ENCODE results near the gene SUMO4. TPM values are rescaled to one million over a fixed set of nuclear protein-coding genes. Genes with fewer than 3 reads are reported as not detected.

SUMO4 gene
- total and polyA plus RNA-seq, 8 donors, result 0.09 to 1.5 (median 0.86) TPM; not detected in 1

DNA sequence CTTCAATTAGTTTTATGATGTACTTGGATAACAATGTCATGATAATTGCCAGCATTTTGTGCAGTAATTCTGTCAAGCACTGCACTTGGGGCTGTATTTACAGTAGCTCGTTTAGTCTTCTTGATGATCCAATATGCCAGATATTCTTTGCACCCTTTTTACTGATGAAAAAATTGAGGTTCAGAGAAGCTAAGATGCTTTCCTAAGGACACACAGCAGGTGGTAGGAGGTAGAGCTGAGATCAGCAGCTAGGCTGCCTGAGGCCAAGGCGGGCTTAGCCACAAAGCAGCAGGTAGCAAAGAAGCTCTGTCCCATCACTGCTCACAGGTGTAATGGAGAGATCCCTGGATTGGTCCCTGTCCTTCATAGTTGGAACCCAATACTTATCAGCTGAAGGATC lies 33.3 kb downstream of the SUMO4 start:
- ATAC-seq (no peak), DNase-seq (no peak), FAIRE-seq (no peak)
- WGBS, 2 donors, result 61 to 71% methylated on average over 2 of the region's 2 CpGs
- intact Hi-C loops (cut with DNase I), result loop anchor here in 2 of 3 donors (5.0 to 10.0 kb wide), 2 partner anchors 406 to 409 kb away; no protein-coding TSS in a partner anchor
- Histone ChIP-seq H3K27ac (no peak overlapping the region), H3K36me3 (no peaks in the 10 kb centered on the region), H3K4me1 (peaks cover 0 to 3% (median 3%) of the 10 kb centered on the region in 3 donors), H3K27me3 (no peaks in the 10 kb centered on the region), H3K4me3 (no peak overlapping the region), H3K9me3 (no peaks in the 10 kb centered on the region)
- TF ChIP-seq, protein P1, sequence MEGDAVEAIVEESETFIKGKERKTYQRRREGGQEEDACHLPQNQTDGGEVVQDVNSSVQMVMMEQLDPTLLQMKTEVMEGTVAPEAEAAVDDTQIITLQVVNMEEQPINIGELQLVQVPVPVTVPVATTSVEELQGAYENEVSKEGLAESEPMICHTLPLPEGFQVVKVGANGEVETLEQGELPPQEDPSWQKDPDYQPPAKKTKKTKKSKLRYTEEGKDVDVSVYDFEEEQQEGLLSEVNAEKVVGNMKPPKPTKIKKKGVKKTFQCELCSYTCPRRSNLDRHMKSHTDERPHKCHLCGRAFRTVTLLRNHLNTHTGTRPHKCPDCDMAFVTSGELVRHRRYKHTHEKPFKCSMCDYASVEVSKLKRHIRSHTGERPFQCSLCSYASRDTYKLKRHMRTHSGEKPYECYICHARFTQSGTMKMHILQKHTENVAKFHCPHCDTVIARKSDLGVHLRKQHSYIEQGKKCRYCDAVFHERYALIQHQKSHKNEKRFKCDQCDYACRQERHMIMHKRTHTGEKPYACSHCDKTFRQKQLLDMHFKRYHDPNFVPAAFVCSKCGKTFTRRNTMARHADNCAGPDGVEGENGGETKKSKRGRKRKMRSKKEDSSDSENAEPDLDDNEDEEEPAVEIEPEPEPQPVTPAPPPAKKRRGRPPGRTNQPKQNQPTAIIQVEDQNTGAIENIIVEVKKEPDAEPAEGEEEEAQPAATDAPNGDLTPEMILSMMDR (IDR thresholded peaks at IDR 0.05), result no peak

DNA sequence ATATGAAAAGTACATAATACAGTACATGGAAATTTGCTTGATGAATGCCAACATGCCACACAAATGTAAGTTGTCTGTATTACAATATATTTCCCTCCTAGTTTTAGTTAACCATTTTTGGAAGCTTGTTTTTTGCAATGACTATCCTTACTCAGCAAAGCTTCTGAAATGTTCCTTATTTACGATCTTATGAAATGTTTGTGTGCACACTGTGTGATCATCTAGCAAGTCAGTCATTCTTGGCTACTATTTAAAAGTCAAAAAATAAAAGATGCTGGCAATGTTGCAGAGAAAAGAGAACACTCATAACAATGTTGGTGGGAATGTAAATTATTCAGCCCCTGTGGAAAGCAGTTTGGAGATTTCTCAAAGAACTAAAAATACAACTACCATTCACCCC lies 33.8 kb downstream of the SUMO4 start:
- H3K27me3 ChIP-seq, result no peaks in the 10 kb centered on the region
- FAIRE-seq, result no peak

DNA sequence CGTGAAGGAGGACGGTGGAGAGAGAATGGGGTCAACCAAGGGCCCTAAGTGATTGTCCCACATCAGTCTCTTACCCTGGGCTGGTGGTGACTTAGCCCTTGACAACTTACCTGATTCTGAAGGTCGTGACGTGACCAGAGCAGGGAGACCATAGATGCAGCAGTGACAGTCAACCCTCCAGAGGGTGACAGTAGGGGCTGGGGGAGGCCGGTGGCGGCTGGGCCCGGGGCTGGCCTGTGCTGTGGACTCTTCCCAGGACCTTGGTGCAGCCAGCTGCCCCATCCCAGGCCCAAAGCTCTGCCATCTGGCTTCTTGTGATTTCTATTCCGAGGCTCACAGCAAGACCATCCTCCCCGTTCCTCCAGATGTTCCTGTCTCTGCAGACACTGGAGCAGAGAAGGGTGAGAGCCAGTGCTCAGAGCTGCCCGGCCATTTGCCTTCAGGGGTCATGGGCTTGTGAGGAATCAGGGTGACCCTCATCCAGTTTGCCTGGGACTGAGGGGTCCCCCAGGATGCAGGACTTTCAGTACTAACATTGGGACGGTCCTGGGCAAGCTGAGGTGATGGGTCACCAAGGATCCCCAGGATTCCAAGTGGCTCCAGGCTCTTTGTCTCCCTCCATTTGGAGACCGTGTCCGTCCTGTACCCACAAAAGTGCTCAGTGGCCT lies 36.0 kb downstream of the SUMO4 start:
- H3K4me1 ChIP-seq, result peaks cover 0 to 3% (median 3%) of the 10 kb centered on the region in 3 donors
- no peaks in the 10 kb centered on the region for H3K9me3 ChIP-seq
- no peaks in the 10 kb centered on the region for H3K27me3 ChIP-seq
- WGBS, 2 donors, result 84 to 91% methylated on average over 13 of the region's 13 CpGs
- no peak overlapping the region for H3K27ac ChIP-seq
- FAIRE-seq, result no peak
- H3K4me3 ChIP-seq, result no peak overlapping the region
- intact Hi-C loops (cut with DNase I), result loop anchor here in 1 of 3 donors (10.0 kb wide), 1 partner anchor 411 kb away; no protein-coding TSS in a partner anchor
- no peaks in the 10 kb centered on the region for H3K36me3 ChIP-seq
- no peak for ATAC-seq
- TF ChIP-seq, protein P1 (IDR thresholded peaks at IDR 0.05), result no peak
- no peak for DNase-seq

More for the DNA sequence above, 33.8 kb downstream of the SUMO4 start:
- intact Hi-C loops (cut with DNase I), result loop anchor here in 2 of 3 donors (5.0 to 10.0 kb wide), 2 partner anchors 407 to 409 kb away; no protein-coding TSS in a partner anchor
- Histone ChIP-seq H3K9me3 (no peaks in the 10 kb centered on the region), H3K36me3 (no peaks in the 10 kb centered on the region), H3K27ac (no peak overlapping the region), H3K4me3 (no peak overlapping the region), H3K4me1 (peaks cover 0 to 3% (median 3%) of the 10 kb centered on the region in 3 donors)
- DNase-seq (no peak), ATAC-seq (no peak)
- TF ChIP-seq, protein P1 (IDR thresholded peaks at IDR 0.05), result no peak
- 58 to 64% methylated on average over 1 of the region's 1 CpG for WGBS, 2 donors

DNA sequence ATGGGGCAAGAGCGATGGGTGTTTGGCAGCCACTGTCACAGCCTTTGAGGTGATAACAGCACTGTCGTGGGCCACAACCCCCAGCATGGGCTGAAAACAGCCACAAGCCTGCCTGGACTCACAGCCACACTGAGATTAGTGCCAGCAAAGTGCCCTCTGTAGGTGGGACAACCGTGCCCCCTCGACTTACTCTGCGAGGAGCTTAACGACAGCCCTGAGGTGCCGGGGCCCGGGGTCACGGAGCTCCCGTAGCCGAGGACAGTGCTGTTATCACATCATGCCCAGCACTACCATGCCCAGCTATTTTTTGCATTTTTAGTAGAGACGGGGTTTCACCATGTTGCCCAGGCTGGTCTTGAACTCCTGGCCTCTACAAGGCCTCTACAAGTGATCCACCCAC lies 36.6 kb downstream of the SUMO4 start:
- H3K4me1 ChIP-seq, result peaks cover under 1 to 5% (median 3%) of the 10 kb centered on the region in 3 donors
- no peaks in the 10 kb centered on the region for H3K36me3 ChIP-seq
- TF ChIP-seq, protein P1 (IDR thresholded peaks at IDR 0.05), result no peak
- H3K9me3 ChIP-seq, result no peaks in the 10 kb centered on the region
- FAIRE-seq, result no peak
- 94 to 98% methylated on average over 12 of the region's 12 CpGs for WGBS, 2 donors
- intact Hi-C loops (cut with DNase I), result loop anchor here in 1 of 3 donors (10.0 kb wide), 1 partner anchor 412 kb away; no protein-coding TSS in a partner anchor
- no peak for DNase-seq
- H3K27me3 ChIP-seq, result no peaks in the 10 kb centered on the region
- no peak overlapping the region for H3K4me3 ChIP-seq
- no peak overlapping the region for H3K27ac ChIP-seq
- ATAC-seq, result no peak

DNA sequence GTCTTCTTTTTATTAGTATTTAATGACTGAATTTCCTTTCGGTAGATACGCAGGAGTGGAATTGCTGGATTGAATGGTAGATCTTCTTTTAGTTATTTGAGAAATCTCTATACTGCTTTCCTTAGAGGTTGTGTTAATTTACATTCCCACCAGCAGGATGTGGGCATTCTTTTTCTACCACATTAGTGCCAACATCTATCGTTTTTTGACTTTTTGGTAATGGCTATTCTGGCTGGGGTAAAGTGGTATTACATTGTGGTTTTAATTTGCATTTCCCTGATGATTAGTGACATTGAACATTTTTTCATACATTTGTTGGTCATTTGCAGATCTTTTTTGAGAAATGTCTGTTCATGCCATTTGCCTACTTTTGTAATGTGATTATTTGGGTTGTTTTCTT lies 37.1 kb downstream of the SUMO4 start:
- no peak overlapping the region for H3K4me3 ChIP-seq
- ATAC-seq (no peak), FAIRE-seq (no peak), DNase-seq (no peak)
- H3K9me3 ChIP-seq, result no peaks in the 10 kb centered on the region
- 91 to 92% methylated on average over 3 of the region's 3 CpGs for WGBS, 2 donors
- H3K4me1 ChIP-seq, result peaks cover 0 to 6% (median 4%) of the 10 kb centered on the region in 3 donors
- H3K27me3 ChIP-seq, result no peaks in the 10 kb centered on the region
- no peaks in the 10 kb centered on the region for H3K36me3 ChIP-seq
- H3K27ac ChIP-seq, result no peak overlapping the region
- intact Hi-C loops (cut with DNase I), result loop anchor here in 1 of 3 donors (10.0 kb wide), 1 partner anchor 412 kb away; no protein-coding TSS in a partner anchor
- TF ChIP-seq, protein P1 (IDR thresholded peaks at IDR 0.05), result no peak

Measured in pancreas (tissue), 10 donors.